GM23338 (cell line): ENCODE data around the gene PHTF2.

Source experiments
- EZH2phosphoT487 ChIP-seq: fragments of 200-600 bp; sonication (generic); IDR thresholded peaks from one replicate; pipeline ENCODE4 v1.8.1; 2018; ENCODE audit warnings: antibody characterized with exemption; ENCODE audit not compliant: unreplicated experiment
- NANOG ChIP-seq: IDR thresholded peaks from 2 replicates; pipeline ENCODE4 v1.6.1; 2016; ENCODE audit warnings: antibody characterized with exemption, borderline replicate concordance
- TF ChIP-seq, protein P1 (sequence below), 2 experiments: fragments of 200-600 bp in 1 of 2; sonication (generic) in 1 of 2; conservative IDR thresholded peaks; 2 replicates each; pipeline versions ENCODE4 v1.5.1 to v1.6.1; 2016 to 2017; ENCODE audit warnings: antibody characterized with exemption in 2 of 2, low read depth in 2 of 2, mild to moderate bottlenecking in 2 of 2, moderate library complexity in 1 of 2
- TF ChIP-seq, protein P2 (sequence below): IDR thresholded peaks from one replicate; pipeline ENCODE4 v1.6.1; 2018; ENCODE audit warnings: antibody characterized with exemption; ENCODE audit not compliant: unreplicated experiment

DNA sequence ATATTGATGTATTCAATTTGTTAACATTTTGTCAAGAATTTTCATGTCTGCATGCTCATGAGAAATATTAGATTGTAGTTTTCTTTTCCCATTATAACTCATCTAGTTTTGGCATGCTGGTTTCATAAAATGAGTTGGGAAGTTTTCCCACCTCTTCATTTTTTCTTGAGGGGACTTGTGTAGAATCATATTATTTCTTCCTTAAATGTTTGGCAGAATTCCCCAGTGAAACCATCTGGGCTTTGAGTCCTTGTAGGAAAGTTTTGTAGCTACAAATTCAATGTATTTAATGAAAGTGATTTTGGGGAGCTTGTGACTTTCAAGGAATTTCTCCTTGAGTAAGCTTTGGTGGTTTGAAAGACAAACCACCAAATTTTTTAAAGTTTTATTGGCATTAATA, 173.2 kb downstream of the PHTF2 start:
- TF ChIP-seq, protein P1, sequence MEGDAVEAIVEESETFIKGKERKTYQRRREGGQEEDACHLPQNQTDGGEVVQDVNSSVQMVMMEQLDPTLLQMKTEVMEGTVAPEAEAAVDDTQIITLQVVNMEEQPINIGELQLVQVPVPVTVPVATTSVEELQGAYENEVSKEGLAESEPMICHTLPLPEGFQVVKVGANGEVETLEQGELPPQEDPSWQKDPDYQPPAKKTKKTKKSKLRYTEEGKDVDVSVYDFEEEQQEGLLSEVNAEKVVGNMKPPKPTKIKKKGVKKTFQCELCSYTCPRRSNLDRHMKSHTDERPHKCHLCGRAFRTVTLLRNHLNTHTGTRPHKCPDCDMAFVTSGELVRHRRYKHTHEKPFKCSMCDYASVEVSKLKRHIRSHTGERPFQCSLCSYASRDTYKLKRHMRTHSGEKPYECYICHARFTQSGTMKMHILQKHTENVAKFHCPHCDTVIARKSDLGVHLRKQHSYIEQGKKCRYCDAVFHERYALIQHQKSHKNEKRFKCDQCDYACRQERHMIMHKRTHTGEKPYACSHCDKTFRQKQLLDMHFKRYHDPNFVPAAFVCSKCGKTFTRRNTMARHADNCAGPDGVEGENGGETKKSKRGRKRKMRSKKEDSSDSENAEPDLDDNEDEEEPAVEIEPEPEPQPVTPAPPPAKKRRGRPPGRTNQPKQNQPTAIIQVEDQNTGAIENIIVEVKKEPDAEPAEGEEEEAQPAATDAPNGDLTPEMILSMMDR (conservative IDR thresholded peaks at IDR 0.05; ENCODE audit: low read depth in 2 of 2), result no peak
- TF ChIP-seq NANOG (no peak), EZH2phosphoT487 (no peak)
- TF ChIP-seq, protein P2, sequence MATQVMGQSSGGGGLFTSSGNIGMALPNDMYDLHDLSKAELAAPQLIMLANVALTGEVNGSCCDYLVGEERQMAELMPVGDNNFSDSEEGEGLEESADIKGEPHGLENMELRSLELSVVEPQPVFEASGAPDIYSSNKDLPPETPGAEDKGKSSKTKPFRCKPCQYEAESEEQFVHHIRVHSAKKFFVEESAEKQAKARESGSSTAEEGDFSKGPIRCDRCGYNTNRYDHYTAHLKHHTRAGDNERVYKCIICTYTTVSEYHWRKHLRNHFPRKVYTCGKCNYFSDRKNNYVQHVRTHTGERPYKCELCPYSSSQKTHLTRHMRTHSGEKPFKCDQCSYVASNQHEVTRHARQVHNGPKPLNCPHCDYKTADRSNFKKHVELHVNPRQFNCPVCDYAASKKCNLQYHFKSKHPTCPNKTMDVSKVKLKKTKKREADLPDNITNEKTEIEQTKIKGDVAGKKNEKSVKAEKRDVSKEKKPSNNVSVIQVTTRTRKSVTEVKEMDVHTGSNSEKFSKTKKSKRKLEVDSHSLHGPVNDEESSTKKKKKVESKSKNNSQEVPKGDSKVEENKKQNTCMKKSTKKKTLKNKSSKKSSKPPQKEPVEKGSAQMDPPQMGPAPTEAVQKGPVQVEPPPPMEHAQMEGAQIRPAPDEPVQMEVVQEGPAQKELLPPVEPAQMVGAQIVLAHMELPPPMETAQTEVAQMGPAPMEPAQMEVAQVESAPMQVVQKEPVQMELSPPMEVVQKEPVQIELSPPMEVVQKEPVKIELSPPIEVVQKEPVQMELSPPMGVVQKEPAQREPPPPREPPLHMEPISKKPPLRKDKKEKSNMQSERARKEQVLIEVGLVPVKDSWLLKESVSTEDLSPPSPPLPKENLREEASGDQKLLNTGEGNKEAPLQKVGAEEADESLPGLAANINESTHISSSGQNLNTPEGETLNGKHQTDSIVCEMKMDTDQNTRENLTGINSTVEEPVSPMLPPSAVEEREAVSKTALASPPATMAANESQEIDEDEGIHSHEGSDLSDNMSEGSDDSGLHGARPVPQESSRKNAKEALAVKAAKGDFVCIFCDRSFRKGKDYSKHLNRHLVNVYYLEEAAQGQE, result no peak
